Smooth muscle cell (in vitro differentiated cells): ENCODE measurements around the gene ZNF726. TPM values are rescaled to one million over a fixed set of nuclear protein-coding genes. Genes with fewer than 3 reads are reported as not detected.

Source experiments
- DNase-seq: peaks from one replicate; lab custom pipeline; 2025; ENCODE audit not compliant: unreplicated experiment; lab: John Stamatoyannopoulos, UW
- H2AFZ ChIP-seq: fragments of 200-600 bp; sonication (generic); 2 replicates; pipeline ENCODE4 v1.6.0; 2016; ENCODE audit warnings: antibody characterized with exemption, low read depth, mild to moderate bottlenecking
- H3F3A ChIP-seq: fragments of 200-600 bp; sonication (generic); 2 replicates; pipeline ENCODE4 v1.6.0; 2017; ENCODE audit warnings: antibody characterized with exemption, low read depth
- H3K27ac ChIP-seq: fragments of 200-600 bp; sonication (generic); 2 replicates; pipeline ENCODE4 v1.5.1; 2016; ENCODE audit warnings: low read depth, mild to moderate bottlenecking
- H3K27me3 ChIP-seq: fragments of 200-600 bp; sonication (generic); 2 replicates; pipeline ENCODE4 v1.6.1; 2016; ENCODE audit warnings: low read depth, mild to moderate bottlenecking
- H3K36me3 ChIP-seq: fragments of 200-600 bp; sonication (generic); 2 replicates; pipeline ENCODE4 v1.5.1; 2016; ENCODE audit warnings: low read depth
- H3K4me1 ChIP-seq: fragments of 200-600 bp; sonication (generic); 2 replicates; pipeline ENCODE4 v1.5.1; 2016; ENCODE audit warnings: low read depth
- H3K4me2 ChIP-seq: fragments of 200-600 bp; sonication (generic); 2 replicates; pipeline ENCODE4 v1.6.0; 2016; ENCODE audit warnings: mild to moderate bottlenecking
- H3K4me3 ChIP-seq: fragments of 200-600 bp; sonication (generic); 2 replicates; pipeline ENCODE4 v1.5.1; 2016; ENCODE audit warnings: mild to moderate bottlenecking
- H3K79me2 ChIP-seq: fragments of 200-600 bp; sonication (generic); 2 replicates; pipeline ENCODE4 v1.6.0; 2016; ENCODE audit warnings: low read depth, mild to moderate bottlenecking
- H3K9ac ChIP-seq: fragments of 200-600 bp; sonication (generic); 2 replicates; pipeline ENCODE4 v1.6.0; 2016; ENCODE audit warnings: low read depth
- H3K9me3 ChIP-seq: fragments of 200-600 bp; sonication (generic); replicated peaks from 2 replicates; pipeline ENCODE4 v1.5.1; 2016; ENCODE audit warnings: low read depth
- H4K20me1 ChIP-seq: fragments of 200-600 bp; sonication (generic); 2 replicates; pipeline ENCODE4 v1.6.0; 2016; ENCODE audit warnings: low read depth
- CTCF ChIP-seq: fragments of 200-600 bp; sonication (generic); IDR thresholded peaks from 2 replicates; pipeline ENCODE4 v1.5.1; 2017; ENCODE audit warnings: borderline replicate concordance, mild to moderate bottlenecking, antibody characterized with exemption; ENCODE audit not compliant: insufficient read depth, poor library complexity, severe bottlenecking
- WGBS: methylation state at CpG from one replicate; pipeline ENCODE4 v1.1.7; 2016; ENCODE audit warnings: low lambda C conversion rate; 5-methylcytosine and 5-hydroxymethylcytosine counted together
- polyA plus RNA-seq: library from polyadenylated mRNA; unstranded; fragments of >200 nt; fragmentation: Nextera tagmentation; extraction: Ambion mirVana; gene quantifications from 2 replicates; pipeline ENCODE4 v1.2.1, GENCODE V29; 2016
- total RNA-seq: library from RNA; depleted of rRNA; stranded (reverse); fragments of >200 nt; gene quantifications from 2 replicates; pipeline ENCODE4 v1.2.3, GENCODE V29; 2014

The ZNF726 gene
- total and polyA plus RNA-seq, 2 experiments from 2014 or later, result not detected

- H4K20me1 ChIP-seq, result no peaks in the 10 kb centered on the region
- no peak overlapping the region for H3K4me3 ChIP-seq
- no peaks in the 10 kb centered on the region for H3K36me3 ChIP-seq
- no peaks in the 10 kb centered on the region for H3F3A ChIP-seq
- no peak for TF ChIP-seq CTCF
- peaks cover 15% of the 10 kb centered on the region for H3K9me3 ChIP-seq
- no peaks in the 10 kb centered on the region for H3K79me2 ChIP-seq
- WGBS, result 61% methylated on average over 4 of the region's 4 CpGs
- no peaks in the 10 kb centered on the region for H3K4me1 ChIP-seq
- H3K27ac ChIP-seq, result no peak overlapping the region
- no peak overlapping the region for H3K4me2 ChIP-seq
- H2AFZ ChIP-seq, result no peak overlapping the region
- no peak for DNase-seq
- H3K27me3 ChIP-seq, result no peaks in the 10 kb centered on the region
- H3K9ac ChIP-seq, result no peak overlapping the region
Measured at GRCh38 chr19:23901360-23901759, 13.3 kb upstream of the ZNF726 start.

GRCh38 chr19:23904406-23904805 lies 10.3 kb upstream of the ZNF726 start:
- no peak for DNase-seq
- Histone ChIP-seq H3K79me2 (no peaks in the 10 kb centered on the region), H3K27ac (no peak overlapping the region), H3K9me3 (peaks cover 12% of the 10 kb centered on the region), H2AFZ (no peak overlapping the region), H3K4me1 (no peaks in the 10 kb centered on the region), H3K36me3 (no peaks in the 10 kb centered on the region), H3K4me2 (no peak overlapping the region), H3F3A (no peaks in the 10 kb centered on the region), H3K27me3 (no peaks in the 10 kb centered on the region), H3K4me3 (no peak overlapping the region), H3K9ac (no peak overlapping the region), H4K20me1 (no peaks in the 10 kb centered on the region)
- no peak for TF ChIP-seq CTCF
- 68% methylated on average over 3 of the region's 3 CpGs for WGBS

GRCh38 chr19:23905771-23906170 lies 8.9 kb upstream of the ZNF726 start:
- Histone ChIP-seq H3F3A (no peaks in the 10 kb centered on the region), H3K27me3 (no peaks in the 10 kb centered on the region), H3K4me3 (no peak overlapping the region), H3K27ac (no peak overlapping the region), H4K20me1 (no peaks in the 10 kb centered on the region), H3K79me2 (no peaks in the 10 kb centered on the region), H3K36me3 (no peaks in the 10 kb centered on the region), H2AFZ (no peak overlapping the region), H3K9ac (no peak overlapping the region), H3K9me3 (peaks cover 12% of the 10 kb centered on the region), H3K4me2 (no peak overlapping the region), H3K4me1 (no peaks in the 10 kb centered on the region)
- DNase-seq, result no peak
- 48% methylated on average over 4 of the region's 4 CpGs for WGBS
- no peak for TF ChIP-seq CTCF

- no peaks in the 10 kb centered on the region for H3F3A ChIP-seq
- no peak overlapping the region for H2AFZ ChIP-seq
- TF ChIP-seq CTCF, result no peak
- WGBS, result 53% methylated on average over 2 of the region's 2 CpGs
- H3K4me1 ChIP-seq, result no peaks in the 10 kb centered on the region
- DNase-seq, result no peak
- H3K27ac ChIP-seq, result no peak overlapping the region
- H3K9me3 ChIP-seq, result peaks cover 12% of the 10 kb centered on the region
- no peak overlapping the region for H3K9ac ChIP-seq
- no peaks in the 10 kb centered on the region for H3K27me3 ChIP-seq
- H3K4me2 ChIP-seq, result no peak overlapping the region
- H3K36me3 ChIP-seq, result no peaks in the 10 kb centered on the region
- H3K4me3 ChIP-seq, result no peak overlapping the region
- H3K79me2 ChIP-seq, result no peaks in the 10 kb centered on the region
- no peaks in the 10 kb centered on the region for H4K20me1 ChIP-seq
Measured at GRCh38 chr19:23906835-23907234, 7.9 kb upstream of the ZNF726 start.
